IMR-90 (cell line): ENCODE measurements around the gene OPALIN.

Experiments used
- CHD1 ChIP-seq: IDR thresholded peaks from 2 replicates; pipeline ENCODE4 v1.6.1; 2012; ENCODE audit warnings: low read depth, low read length, improper control_type of control experiment
- CTCF ChIP-seq: conservative IDR thresholded peaks from 2 replicates; pipeline ENCODE4 v1.5.1; 2012; ENCODE audit warnings: mild to moderate bottlenecking, low read depth, low read length, improper control_type of control experiment
- FOS ChIP-seq: fragments of 150-350 bp; IDR thresholded peaks from 2 replicates; pipeline ENCODE4 v1.6.1; 2016; ENCODE audit warnings: low read depth, low read length
- MXI1 ChIP-seq: IDR thresholded peaks from 2 replicates; pipeline ENCODE4 v1.6.1; 2012; ENCODE audit warnings: low read depth, mild to moderate bottlenecking, low read length, moderate library complexity, borderline replicate concordance
- NFE2L2 ChIP-seq: fragments of 150-350 bp; IDR thresholded peaks from 2 replicates; pipeline ENCODE4 v1.6.1; 2016; ENCODE audit warnings: low read depth, mild to moderate bottlenecking, low read length
- POLR2A ChIP-seq: IDR thresholded peaks from 2 replicates; pipeline ENCODE4 v1.6.1; 2012; ENCODE audit warnings: mild to moderate bottlenecking, low read depth, low read length
- RAD21 ChIP-seq: IDR thresholded peaks from 2 replicates; pipeline ENCODE4 v1.6.1; 2012; ENCODE audit warnings: low read length, improper control_type of control experiment
- RCOR1 ChIP-seq: IDR thresholded peaks from 2 replicates; pipeline ENCODE4 v1.6.1; 2012; ENCODE audit warnings: mild to moderate bottlenecking, low read length, improper control_type of control experiment; ENCODE audit not compliant: insufficient replicate concordance
- SMC3 ChIP-seq: fragments of 150-350 bp; IDR thresholded peaks from 2 replicates; pipeline ENCODE4 v1.6.1; 2016; ENCODE audit warnings: low read depth, mild to moderate bottlenecking, antibody characterized with exemption, low read length, moderate library complexity
- USF2 ChIP-seq: fragments of 150-350 bp; IDR thresholded peaks from 2 replicates; pipeline ENCODE4 v1.6.1; 2017; ENCODE audit warnings: mild to moderate bottlenecking, antibody characterized with exemption, low read length, low read depth

- TF ChIP-seq CTCF (no peak), FOS (no peak), POLR2A (no peak), USF2 (no peak), RAD21 (no peak), NFE2L2 (no peak), MXI1 (no peak), RCOR1 (no peak), CHD1 (no peak), SMC3 (no peak)
Observed at GRCh38 chr10:96304230-96304629, 54.6 kb downstream of the OPALIN start, which contains the start of gene DNTT.
